H7 (cell line): ENCODE data around the gene HECW1. TPM values are rescaled to one million over a fixed set of nuclear protein-coding genes. Genes with fewer than 3 reads are reported as not detected.
"Not testable (repeated sequence)": the region's sequence is repeated elsewhere in the genome, so short reads cannot be mapped to it uniquely, and the experiment has no call there.

Source experiments
- DNase-seq: peaks from one replicate; pipeline ENCODE4 v3.0.0; 2012
- H3K27me3 ChIP-seq: 2 replicates; pipeline ENCODE4 v1.6.0; 2011; ENCODE audit warnings: mild to moderate bottlenecking, low read length; ENCODE audit not compliant: control insufficient read depth, insufficient read depth
- H3K36me3 ChIP-seq: replicated peaks from 2 replicates; pipeline ENCODE4 v1.5.1; 2011; ENCODE audit warnings: low read length; ENCODE audit not compliant: control insufficient read depth, insufficient read depth
- H3K4me3 ChIP-seq: 2 replicates; pipeline ENCODE4 v1.5.1; 2011; ENCODE audit warnings: low read depth, mild to moderate bottlenecking, control low read depth, low read length, moderate library complexity; ENCODE audit not compliant: insufficient read depth
- total RNA-seq: library from RNA; depleted of rRNA; stranded (reverse); fragments of >200 nt; shearing (Covaris generic); gene quantifications from 2 replicates; pipeline ENCODE4 v1.2.3, GENCODE V29; 2014

HECW1 gene
- total RNA-seq, 1 experiment from 2014 or later, result 4.3 TPM

DNA sequence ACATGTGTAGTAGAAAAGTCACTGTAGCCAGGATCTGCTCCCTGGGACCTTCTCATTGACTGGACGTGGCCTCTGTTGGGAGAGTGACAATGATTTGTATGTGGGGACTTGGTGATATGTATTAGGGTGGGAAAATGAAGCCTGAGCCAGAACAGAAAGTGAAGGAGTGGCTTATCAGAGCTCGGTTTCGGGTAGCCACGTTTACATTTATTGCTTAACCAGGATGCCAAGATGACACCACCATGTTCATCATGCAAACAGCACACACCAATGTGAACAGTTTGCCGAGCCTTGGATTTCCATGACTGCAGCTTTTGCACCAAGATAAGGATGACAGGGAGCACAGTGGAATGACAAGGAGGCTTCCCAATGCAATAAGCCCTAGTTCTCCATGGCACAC lies 357.7 kb downstream of the HECW1 start:
- DNase-seq, result no peak

DNA sequence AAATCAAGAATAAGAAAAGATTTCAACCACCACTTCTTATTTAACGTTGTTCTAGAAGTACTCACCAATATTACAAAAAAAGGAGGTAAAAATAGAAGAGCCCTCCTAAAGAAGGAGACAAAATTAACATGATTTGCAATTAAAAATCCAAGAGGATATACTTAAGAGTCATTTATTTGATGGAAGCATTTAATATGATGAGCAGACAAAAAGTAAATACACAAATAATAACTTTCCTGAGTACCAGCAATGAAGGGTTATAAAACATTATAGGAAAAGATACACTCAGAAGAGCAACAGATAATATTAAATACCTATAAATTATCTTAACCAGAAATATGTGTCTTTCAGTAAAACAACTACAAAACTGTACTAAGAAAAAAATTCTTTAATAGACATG lies 363.5 kb downstream of the HECW1 start:
- no peak for DNase-seq
- H3K4me3 ChIP-seq, result no peak overlapping the region
- no peaks in the 10 kb centered on the region; the same call in 1 of the 2 replicates for H3K36me3 ChIP-seq
- no peaks in the 10 kb centered on the region for H3K27me3 ChIP-seq

More for the DNA sequence above, 357.7 kb downstream of the HECW1 start:
- Histone ChIP-seq H3K27me3 (no peaks in the 10 kb centered on the region), H3K4me3 (no peak overlapping the region), H3K36me3 (no peaks in the 10 kb centered on the region)

DNA sequence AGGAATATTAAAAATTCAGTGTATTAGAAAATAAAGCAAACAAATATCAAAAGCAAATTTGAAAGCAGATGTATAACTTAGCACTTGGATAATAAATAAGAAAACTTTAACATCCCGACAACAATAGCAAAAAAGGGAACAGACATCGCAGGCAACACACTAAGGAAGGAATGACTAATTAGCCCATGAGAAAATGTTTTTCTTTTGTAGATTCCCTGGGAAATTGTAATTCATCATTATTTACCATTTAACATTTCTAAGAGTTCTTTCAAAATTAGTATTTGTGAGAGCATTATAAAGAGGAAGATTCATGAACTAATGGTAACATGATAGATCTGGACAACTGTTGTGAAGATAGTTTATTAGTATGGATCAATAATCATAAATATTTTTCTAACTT lies 364.4 kb downstream of the HECW1 start:
- no peak overlapping the region for H3K4me3 ChIP-seq
- no peaks in the 10 kb centered on the region; the same call in 1 of the 2 replicates for H3K36me3 ChIP-seq
- H3K27me3 ChIP-seq, result no peaks in the 10 kb centered on the region
- no peak for DNase-seq

DNA sequence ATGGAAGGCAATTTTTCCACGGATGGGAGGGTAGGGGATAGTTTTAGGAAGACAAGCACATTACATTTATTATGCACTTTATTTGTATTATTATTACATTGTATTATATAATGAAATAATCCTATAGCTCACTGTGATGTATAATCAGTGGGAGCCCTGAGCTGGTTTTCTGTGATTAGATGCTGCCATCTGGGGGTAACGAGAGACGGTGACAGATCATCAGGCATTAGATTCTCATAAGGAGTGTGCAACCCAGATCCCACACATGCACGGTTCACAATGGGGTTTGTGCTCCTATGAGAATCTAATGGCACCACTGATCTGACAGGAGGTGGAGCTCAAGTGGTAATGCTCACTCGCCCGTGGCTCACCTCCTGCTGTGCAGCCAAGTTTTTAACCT lies 366.6 kb downstream of the HECW1 start:
- no peak for DNase-seq

DNA sequence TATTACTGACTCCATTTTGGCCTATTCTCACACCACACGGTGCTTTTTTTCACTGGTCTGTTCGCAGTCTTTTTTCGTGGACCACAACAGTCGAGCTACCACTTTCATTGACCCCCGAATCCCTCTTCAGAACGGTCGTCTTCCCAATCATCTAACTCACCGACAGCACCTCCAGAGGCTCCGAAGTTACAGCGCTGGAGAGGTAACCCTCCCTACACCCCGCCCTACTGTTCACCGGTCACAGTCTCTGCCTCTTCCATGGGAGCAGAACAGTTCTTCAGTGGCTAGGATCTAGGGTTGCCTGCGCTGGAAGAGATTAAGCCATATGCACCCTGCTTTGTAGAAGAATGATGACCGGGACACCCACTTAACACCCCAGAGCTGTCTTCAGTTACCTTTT lies 367.1 kb downstream of the HECW1 start:
- no peaks in the 10 kb centered on the region; the same call in 1 of the 2 replicates for H3K36me3 ChIP-seq
- no peak overlapping the region for H3K4me3 ChIP-seq
- H3K27me3 ChIP-seq, result no peaks in the 10 kb centered on the region
- no peak for DNase-seq

More for the DNA sequence above, 366.6 kb downstream of the HECW1 start:
- no peak overlapping the region for H3K4me3 ChIP-seq
- no peaks in the 10 kb centered on the region for H3K27me3 ChIP-seq
- no peaks in the 10 kb centered on the region; the same call in 1 of the 2 replicates for H3K36me3 ChIP-seq

DNA sequence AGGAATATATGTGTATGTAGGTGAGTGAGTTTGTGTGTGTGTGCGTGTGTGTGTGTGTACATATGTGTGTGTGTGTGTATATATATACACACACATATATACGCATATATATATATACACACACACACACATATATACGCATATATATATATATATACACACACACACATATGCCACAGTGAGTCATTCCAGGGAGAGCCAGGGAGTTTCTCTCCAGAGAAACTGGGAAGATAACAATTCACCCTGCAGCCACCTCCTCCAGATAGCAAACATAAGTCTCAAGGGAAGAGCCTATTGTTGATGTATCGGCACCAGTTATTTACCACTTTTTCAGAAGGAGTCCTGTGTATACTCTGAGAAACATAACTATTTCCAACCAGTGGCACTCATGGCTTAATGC lies 368.1 kb downstream of the HECW1 start:
- Histone ChIP-seq H3K4me3 (no peak overlapping the region), H3K36me3 (no peaks in the 10 kb centered on the region; the same call in 1 of the 2 replicates), H3K27me3 (no peaks in the 10 kb centered on the region)
- DNase-seq, result no peak

DNA sequence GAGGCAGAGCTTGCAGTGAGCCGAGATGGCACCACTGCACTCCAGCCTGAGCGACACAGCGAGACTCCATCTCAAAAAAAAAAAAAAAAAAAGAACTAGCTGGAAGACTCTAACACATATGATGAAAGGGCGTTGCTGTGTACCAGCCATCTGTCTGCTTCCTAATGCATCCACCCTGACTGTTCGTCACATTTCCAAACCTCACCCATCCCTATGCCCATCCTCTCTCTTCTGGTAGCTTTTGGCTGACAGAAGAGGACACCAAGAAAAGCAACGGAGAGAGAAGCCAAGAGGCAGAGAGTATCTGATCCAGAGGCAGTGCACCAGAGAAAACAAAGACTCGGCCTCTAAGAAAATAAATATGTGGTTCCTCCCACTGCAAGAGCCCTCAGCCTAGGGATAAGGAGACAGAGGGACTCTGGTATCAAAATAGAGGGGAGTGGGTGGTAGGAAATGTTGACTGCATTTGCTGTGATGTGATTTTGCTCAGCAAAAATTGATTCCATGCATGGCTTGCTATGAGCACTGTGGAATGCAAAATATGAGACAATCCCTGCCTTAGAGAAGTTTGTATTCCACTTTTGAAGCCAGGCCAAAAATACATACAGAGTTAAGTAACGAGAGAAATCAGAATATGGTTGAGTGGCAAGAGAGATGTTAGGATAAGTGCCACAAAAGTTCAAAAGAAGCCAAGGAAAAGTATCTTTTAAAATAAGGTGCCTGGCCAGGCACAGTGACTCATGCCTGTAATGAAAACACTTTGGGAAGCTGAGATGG lies 369.6 kb downstream of the HECW1 start:
- Histone ChIP-seq H3K4me3 (no peak overlapping the region), H3K27me3 (no peaks in the 10 kb centered on the region), H3K36me3 (no peaks in the 10 kb centered on the region; the same call in 1 of the 2 replicates)
- no peak for DNase-seq

DNA sequence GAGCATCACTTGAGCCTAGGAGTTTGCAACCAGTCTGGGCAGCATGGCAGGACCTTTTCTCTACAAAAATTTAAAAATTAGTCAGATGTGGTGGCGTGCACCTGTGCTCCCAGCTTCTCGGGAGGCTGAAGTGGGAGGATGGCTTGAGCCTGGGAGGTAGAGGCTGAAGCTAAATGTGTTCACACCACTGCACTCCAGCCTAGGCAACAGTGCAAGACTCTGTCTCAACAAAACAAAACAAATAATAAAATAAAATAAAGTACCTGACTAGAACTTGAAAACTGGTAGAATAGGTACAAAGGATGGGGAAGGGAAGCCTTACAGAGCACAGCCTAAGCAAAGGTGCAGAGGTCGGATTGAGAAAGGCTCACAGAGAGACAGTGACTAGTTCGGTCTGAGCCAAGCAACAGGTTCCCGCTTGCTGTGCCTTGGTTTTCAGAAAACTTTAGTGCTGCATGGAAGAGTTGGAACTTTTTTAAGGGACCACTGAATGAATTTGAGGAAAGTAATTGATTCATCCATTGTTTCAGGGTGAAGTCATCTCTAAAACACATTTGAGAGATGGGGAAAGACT lies 370.3 kb downstream of the HECW1 start:
- no peaks in the 10 kb centered on the region for H3K27me3 ChIP-seq
- DNase-seq, result no peak
- no peaks in the 10 kb centered on the region; the same call in 1 of the 2 replicates for H3K36me3 ChIP-seq
- no peak overlapping the region for H3K4me3 ChIP-seq

DNA sequence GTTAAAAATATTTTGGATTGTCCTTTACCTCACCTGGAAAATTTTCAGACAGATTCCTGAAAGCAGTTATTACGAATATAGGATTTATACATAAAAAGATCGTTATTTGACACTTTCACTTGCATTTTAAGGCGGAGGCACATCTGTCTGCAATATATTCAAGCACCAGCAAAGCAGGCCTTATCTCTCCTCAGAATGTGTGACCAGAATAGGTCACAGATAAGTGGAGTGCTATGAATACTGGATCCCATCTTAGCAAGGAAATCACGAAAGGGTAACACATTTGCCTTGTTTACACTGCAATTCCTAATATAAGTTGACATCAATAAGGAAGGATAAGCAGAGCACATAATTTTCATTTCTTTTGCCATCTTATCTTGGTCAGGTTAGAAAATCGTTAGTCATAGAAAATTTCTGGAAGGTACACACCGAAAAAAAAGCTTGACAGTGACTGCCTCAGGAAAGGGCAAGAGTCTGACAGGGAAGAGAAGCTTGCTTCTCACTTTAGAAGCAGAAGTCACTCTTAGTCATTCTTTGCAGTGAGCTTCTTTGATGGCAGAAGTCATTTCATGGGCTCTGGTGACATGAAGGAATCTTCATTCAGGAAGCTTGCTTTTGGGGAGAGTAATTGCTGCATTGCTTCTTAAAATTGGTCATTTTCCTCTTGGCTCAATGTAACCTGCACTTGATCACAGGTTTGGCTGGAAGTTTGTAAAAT lies 372.4 kb downstream of the HECW1 start:
- no peak for DNase-seq
- Histone ChIP-seq H3K4me3 (no peak overlapping the region), H3K27me3 (no peaks in the 10 kb centered on the region), H3K36me3 (no peaks in the 10 kb centered on the region)

DNA sequence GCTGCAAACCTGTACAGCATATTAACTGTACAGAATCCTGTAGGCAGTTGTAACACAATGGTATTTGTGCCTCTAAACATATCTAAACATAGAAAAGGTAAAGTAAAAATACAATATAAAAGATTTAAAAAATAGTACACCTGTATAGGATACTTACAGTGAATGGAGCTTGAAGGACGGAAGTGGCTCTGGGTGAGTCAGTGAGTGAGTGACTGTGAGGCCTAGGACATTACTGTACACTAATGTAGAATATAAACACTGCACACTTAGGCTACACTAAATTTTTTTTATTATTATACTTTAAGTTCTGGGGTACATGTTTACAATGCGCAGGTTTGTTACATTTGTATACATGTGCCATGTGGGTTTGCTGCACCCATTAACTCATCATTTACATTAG lies 373.1 kb downstream of the HECW1 start:
- Histone ChIP-seq H3K4me3 (no peak overlapping the region), H3K36me3 (no peaks in the 10 kb centered on the region), H3K27me3 (no peaks in the 10 kb centered on the region)
- no peak for DNase-seq

DNA sequence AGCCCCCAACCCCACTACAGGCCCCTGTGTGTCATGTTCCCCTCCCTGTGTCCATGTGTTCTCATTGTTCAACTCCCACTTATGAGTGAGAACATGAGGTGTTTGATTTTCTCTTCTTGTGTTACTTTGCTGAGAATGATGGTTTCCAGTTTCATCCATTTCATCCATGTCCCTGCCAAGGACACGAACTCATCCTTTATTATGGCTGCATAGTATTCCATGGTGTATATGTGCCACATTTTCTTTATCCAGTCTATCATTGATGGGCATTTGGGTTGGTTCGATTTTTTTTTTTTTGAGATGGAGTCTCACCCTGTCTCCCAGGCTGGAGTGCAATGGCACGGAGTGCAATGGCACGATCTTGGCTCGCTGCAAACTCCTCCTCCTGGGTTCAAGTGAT lies 373.6 kb downstream of the HECW1 start:
- not testable (repeated sequence) for H3K27me3 ChIP-seq, DNase-seq, H3K4me3 ChIP-seq, H3K36me3 ChIP-seq

DNA sequence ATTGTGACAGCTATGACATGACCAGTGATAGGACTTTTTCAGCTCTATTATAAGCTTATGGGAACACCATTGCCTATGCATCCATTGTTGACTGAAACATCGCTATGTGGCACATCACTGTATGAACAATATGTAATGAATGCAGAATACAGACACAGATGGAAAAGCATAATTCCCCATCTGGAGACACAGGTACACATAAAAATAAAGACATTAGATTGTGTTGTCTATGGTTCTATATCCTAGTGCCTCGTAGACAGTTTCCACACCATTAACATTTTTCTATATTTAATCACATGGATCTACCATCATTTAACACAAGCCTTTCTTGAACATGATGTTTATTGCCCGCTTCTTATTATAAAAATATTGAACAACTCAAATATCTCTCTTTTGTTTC lies 374.2 kb downstream of the HECW1 start:
- Histone ChIP-seq H3K27me3 (no peaks in the 10 kb centered on the region), H3K4me3 (no peak overlapping the region), H3K36me3 (no peaks in the 10 kb centered on the region)
- no peak for DNase-seq

DNA sequence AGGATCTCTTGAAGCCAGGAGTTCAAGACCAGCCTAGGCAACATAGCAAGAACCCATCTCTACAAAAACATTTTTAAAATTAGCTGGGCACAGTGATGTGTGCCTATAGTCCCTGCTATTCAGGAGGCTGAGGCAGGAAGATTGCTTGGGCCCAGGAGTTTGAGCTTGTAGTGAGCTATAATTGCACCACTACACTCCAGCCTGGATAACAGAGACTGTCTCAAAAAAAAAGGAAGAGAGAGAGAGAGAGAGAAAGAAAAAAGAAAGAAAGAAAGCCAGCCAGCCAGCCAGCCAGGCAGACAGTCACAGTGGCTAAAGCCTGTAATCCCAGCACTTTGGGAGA lies 375.3 kb downstream of the HECW1 start:
- DNase-seq, result no peak
- no peaks in the 10 kb centered on the region for H3K27me3 ChIP-seq
- H3K4me3 ChIP-seq, result no peak overlapping the region
- H3K36me3 ChIP-seq, result no peaks in the 10 kb centered on the region

DNA sequence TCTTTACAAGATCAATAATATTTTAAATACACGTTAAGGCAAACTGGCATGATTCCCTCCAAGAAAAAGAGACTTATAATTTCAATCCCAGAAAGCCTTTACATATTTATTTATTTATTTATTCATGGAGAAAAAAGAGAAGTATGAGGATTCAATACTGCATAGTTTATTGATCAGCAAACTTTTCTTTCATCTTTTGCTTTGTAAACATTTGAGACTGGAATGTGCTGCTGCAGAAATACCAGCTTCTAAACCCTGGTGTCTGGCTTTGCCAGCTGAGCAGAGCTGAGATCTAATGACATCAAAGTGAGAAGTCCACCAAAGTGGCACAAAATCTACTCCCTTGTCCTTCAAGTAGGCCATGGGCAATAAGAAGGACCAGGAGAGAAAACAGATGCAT lies 376.8 kb downstream of the HECW1 start:
- Histone ChIP-seq H3K36me3 (no peaks in the 10 kb centered on the region), H3K27me3 (no peaks in the 10 kb centered on the region), H3K4me3 (no peak overlapping the region)
- DNase-seq, result no peak

DNA sequence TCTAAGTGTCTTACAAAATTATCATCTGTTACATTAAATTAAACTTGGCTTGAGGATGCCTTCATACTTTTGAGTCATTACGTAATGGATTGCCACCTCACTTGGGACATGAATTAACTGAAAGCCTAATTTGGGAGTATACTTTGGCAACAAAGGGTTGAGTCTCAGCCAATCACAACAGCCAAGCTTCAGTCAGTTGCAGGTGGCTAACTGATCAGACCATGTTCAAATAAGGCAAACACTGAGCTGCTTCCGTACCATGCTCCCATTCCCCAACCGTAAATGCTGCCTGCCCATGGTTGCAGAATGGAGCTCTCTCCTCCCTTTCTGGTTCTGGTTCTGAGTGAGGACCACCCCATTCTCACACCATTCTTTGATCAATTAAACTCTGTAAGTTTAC lies 377.6 kb downstream of the HECW1 start:
- DNase-seq, result no peak
- no peaks in the 10 kb centered on the region for H3K36me3 ChIP-seq
- no peak overlapping the region for H3K4me3 ChIP-seq
- H3K27me3 ChIP-seq, result no peaks in the 10 kb centered on the region
